Upper lobe of left lung (tissue), 4 donors: Measurements from ENCODE around the gene AMOTL1.

ENCODE experiments used
- CTCF ChIP-seq, 6 experiments: fragments of 450-650 bp in 4 of 6; fragments of 200-600 bp in 2 of 6; sonication (generic) in 2 of 6; IDR thresholded peaks; one replicate each; pipeline ENCODE4 v1.5.1; 2016 to 2019; ENCODE audit warnings: antibody characterized with exemption in 6 of 6
- POLR2A ChIP-seq, 4 donors: fragments of 450-650 bp; IDR thresholded peaks; one replicate each; pipeline ENCODE4 v1.5.1; 2016 to 2017; ENCODE audit warnings: antibody characterized with exemption in 4 of 4, mild to moderate bottlenecking in 2 of 4

GRCh38 chr11:94822080-94822479 lies 53.9 kb downstream of the AMOTL1 start:
- TF ChIP-seq CTCF (IDR thresholded peaks at IDR 0.05) (no peak), POLR2A (IDR thresholded peaks at IDR 0.05) (no peak)
